NCI-H146 (cell line): ENCODE data around the gene DNAJC6.
"Not testable (repeated sequence)": the region's sequence is repeated elsewhere in the genome, so short reads cannot be mapped to it uniquely, and the experiment has no call there.

Experiments used
- DNase-seq: peaks from one replicate; lab custom pipeline; 2025; lab: John Stamatoyannopoulos, UW

The DNAJC6 gene

GRCh38 chr1:65431111-65431705 is 121.9 kb downstream of the DNAJC6 start:
- DNase-seq = peak; percentile 5

DNA sequence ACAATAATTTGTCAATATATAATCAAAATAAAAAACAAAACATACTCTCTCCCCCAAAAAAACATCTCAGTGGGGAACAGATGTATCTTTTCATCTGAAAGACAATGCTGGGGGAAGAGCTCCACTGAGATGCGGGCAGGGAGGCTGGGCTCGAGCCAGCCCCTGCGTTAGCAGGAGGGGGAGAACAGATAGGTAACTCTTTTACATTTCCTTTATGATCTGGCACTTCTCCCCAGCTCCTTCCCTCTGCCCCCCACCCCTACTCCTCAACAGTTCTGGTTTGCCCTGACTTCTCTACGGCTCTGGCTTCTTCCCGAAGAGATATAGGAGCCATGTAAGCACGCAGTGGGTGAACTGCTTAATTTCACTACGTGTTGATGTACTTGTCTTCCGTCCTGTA is 123.6 kb downstream of the DNAJC6 start:
- DNase-seq = no peak

GRCh38 chr1:65434255-65434654 is 124.9 kb downstream of the DNAJC6 start:
- DNase-seq = no peak

DNA sequence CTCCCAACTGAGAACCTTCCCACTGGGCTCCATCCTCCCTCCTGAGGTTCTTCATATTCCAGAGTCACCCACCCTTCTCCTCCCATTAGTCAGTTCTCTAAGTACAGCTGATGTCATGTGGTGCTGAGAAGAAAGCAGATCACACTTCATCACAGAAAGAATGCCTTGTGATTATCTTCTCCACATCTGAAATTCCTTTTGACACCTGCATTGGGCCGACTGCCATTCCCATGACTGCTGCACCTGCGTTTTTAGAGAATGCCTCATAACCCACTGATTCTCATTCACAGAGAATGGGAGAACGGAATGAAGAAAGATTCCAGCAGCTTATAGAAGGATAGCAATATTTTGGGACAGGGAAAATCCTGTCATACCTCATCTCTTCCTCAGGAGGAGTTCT is 125.4 kb downstream of the DNAJC6 start:
- no peak for DNase-seq

- no peak for DNase-seq
These were observed 126.6 kb downstream of the DNAJC6 start for GRCh38 chr1:65435987-65436386.

DNA sequence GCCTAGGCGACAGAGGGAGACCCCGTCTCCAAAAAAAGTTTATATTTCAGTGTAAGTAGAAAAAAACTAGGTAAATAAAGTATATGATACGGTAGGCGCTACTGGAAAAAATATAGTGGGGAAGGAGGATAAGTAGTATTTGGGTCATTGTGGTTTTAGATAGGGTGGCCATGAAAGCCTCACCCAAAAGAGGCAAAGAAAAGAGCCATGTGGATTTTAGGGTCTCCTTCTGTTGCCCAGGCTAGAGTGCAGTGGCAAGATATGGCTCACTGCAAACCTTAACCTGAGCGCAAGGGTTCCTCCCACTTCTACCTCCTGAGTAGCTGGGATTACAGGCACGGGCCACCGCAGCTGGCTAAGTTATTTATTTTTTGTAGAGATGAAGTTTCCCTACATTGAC is 128.3 kb downstream of the DNAJC6 start:
- DNase-seq = no peak

DNA sequence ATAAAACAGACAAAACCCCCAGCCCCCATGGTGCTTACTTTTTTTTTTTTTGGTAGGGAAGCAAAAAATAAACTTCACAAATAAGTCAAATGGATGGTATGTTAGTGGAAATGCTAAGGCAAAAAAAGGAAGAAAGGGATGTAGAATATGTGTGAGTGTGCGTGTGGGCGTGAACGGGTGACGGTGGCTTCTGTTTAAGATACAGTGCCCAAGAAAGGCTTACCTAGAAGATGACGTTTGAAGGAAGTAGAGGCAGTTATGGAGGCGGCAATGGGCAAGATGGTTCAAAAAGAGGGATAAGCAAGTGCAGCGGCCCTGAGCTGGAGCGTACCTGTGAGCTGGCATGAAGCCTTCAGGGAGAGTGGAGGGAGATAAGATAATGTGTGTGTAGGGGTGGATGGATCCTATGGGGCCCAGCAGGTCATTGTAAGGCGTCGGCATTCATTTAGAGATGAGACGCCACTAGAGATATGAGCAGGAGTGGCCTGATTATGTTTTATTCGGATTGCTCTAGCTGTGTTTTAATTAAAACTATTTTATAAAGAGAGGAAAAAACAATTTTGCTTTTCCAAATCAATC is 131.1 kb downstream of the DNAJC6 start:
- DNase-seq = no peak

GRCh38 chr1:65440915-65441314 is 131.6 kb downstream of the DNAJC6 start:
- no peak for DNase-seq

- no peak for DNase-seq
These were observed 132.1 kb downstream of the DNAJC6 start for GRCh38 chr1:65441464-65441863.

DNA sequence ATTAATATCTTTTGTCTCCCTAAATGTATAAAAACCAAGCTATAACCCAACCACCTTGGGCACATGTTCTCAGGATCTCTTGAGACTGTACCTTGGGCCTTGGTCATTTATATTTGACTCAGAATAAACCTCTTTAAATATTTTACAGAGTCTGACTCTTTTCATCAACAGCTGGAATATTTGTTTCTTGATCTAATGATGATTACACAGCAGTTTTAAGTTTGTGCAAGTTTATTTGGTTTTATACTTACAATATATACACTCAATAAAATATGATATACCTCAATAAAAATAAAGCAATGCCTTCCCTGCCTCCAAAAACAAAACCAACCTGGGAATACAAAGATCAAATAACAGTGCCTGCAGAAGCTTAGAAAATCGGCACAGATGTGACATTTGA is 133.1 kb downstream of the DNAJC6 start:
- no peak for DNase-seq

GRCh38 chr1:65443647-65444046 is 134.3 kb downstream of the DNAJC6 start:
- DNase-seq = no peak

- no peak for DNase-seq
These were observed 134.8 kb downstream of the DNAJC6 start for GRCh38 chr1:65444128-65444640.

GRCh38 chr1:65445837-65446236 is 136.5 kb downstream of the DNAJC6 start:
- no peak for DNase-seq

DNA sequence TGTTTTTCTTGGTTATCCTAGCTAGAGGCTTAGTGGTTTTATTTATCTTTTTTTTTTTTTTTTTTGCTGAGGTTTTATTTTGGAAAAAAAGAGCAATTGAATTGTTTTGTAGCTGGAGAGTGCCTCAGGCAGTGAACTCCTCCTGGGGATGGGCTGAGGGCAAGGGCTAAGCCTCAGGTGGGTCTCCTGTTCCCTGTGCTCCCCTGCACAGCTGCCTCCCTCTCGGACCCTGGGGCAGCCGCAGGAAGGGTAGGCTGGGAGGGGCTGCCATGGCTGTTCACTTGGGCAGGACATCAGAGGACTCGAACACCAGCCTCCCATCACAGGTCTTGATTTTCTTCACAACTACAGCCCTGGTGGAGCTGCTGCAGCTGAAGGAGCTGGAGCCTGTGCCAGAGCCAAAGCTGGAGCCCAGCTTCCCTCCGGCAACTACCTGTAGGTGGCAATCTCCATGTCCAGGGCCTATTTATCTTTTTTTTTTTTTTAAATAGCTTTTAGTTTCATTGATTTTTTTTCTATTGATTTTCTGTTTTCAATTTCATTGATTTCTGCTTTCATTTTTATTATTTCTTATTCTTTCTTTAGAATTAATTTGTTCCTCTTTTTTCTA is 140.0 kb downstream of the DNAJC6 start:
- no peak for DNase-seq

GRCh38 chr1:65455678-65456077 is 146.3 kb downstream of the DNAJC6 start:
- DNase-seq = not testable (repeated sequence)

- DNase-seq = no peak
These were observed 147.1 kb downstream of the DNAJC6 start for GRCh38 chr1:65456481-65456880.

- no peak for DNase-seq
These were observed 148.5 kb downstream of the DNAJC6 start for GRCh38 chr1:65457868-65458267.

DNA sequence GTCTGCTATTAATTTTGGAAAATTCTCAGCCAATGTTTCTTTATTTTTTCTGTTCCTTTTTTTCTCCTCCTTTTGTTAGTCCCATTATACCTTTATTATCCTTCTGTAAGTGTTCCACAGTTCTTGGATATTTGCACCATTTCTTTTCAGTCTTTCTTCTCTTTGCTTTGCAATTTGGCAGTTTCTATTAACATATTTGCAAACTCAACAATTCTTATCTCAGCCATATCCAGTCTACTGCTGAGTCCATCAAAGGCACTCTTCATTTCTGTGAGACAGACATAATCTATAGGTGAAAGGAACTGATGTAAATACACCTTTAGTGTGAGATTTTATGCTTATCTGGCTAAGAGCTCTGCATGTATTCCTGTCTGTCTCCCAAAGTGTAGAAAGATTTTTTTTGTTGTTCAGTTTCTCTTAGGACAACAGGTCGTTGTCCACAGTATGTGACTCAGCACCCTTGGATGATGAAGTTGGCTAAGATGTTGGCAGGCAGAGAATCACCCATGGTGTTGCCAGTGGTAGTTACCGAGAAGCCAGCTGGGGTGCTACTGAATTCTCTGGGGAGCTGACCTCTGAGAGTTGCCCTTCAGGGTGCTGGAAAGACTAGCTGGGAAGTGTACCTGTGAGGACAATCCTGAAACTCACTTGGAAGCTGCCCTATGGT is 149.5 kb downstream of the DNAJC6 start:
- no peak for DNase-seq

DNA sequence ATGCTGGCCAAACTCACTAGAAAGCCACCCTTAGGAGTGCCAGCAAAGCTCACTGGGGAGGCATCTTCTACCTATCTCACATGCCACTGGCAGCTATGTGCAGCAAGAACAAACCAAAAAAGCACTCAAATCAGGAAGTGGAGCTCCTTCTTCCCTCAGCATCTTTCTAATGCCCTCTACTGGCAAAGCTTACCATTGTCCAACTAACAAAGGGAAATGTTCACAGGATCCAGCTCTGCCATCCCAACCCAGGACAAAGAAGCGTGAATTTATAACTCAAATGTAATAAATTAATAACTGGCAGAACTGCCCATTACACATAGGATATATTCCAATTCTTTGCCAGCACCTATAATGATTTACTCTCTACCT is 150.0 kb downstream of the DNAJC6 start:
- DNase-seq = peak; percentile 23
